ENCODE results near the gene MDC1. TPM values are rescaled to one million over a fixed set of nuclear protein-coding genes. Genes with fewer than 3 reads are reported as not detected.
"Not testable (repeated sequence)": the region's sequence is repeated elsewhere in the genome, so short reads cannot be mapped to it uniquely, and the experiment has no call there.

Gene MDC1
- total RNA-seq, result 10 to 100 TPM; 61.2 to 77.0 (median 64.5) TPM
- total RNA-seq (2013), result 17.8 TPM

GRCh38 chr6:30717129-30717844, at the start of gene MDC1:
Gene MDC1, minus strand, starts transcription at chr6:30717281. Its CDS starts 2,106 bp downstream, at chr6:30715175.
- ATAC-seq (peak; percentile 72 to 88 (median 77)), DNase-seq (peak; percentile 97 to 100)
- peaks cover 39% of the 10 kb centered on the region for H3K4me1 ChIP-seq (ENCODE audit: control insufficient read depth, insufficient read depth, low read length)
- H3K4me3 ChIP-seq (ENCODE audit: low read length), result peak within 1 kb of the TSS; percentile 68
- Mint-ChIP-seq H3K4me1 (peaks cover 60 to 62% of the 10 kb centered on the region in 2 donors), H3K27me3 (ENCODE audit: low read depth in 2 of 2) (no peaks in the 10 kb centered on the region), H3K4me3 (peak within 1 kb of the TSS; percentile 98), H3K27ac (peak within 1 kb of the TSS; percentile 97 to 100), H3K36me3 (no peaks in the 10 kb centered on the region), H3K9me3 (no peaks in the 10 kb centered on the region)
- no peaks in the 10 kb centered on the region for H3K9me3 ChIP-seq (ENCODE audit: control insufficient read depth, insufficient read depth, low read length)
- intact Hi-C loops (cut with micrococcal nuclease), result loop anchor here (1.0 to 5.0 kb wide), 4 partner anchors 30 to 950 kb away; partner anchors contain the start of genes CSNK2B, GNL1 and LY6G5B
- peaks cover 20% of the 10 kb centered on the region for H3K36me3 ChIP-seq (ENCODE audit: control insufficient read depth, insufficient read depth, low read length)
- TF ChIP-seq, protein P1, sequence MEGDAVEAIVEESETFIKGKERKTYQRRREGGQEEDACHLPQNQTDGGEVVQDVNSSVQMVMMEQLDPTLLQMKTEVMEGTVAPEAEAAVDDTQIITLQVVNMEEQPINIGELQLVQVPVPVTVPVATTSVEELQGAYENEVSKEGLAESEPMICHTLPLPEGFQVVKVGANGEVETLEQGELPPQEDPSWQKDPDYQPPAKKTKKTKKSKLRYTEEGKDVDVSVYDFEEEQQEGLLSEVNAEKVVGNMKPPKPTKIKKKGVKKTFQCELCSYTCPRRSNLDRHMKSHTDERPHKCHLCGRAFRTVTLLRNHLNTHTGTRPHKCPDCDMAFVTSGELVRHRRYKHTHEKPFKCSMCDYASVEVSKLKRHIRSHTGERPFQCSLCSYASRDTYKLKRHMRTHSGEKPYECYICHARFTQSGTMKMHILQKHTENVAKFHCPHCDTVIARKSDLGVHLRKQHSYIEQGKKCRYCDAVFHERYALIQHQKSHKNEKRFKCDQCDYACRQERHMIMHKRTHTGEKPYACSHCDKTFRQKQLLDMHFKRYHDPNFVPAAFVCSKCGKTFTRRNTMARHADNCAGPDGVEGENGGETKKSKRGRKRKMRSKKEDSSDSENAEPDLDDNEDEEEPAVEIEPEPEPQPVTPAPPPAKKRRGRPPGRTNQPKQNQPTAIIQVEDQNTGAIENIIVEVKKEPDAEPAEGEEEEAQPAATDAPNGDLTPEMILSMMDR (IDR thresholded peaks at IDR 0.05), result no peak
- H3K27me3 ChIP-seq (ENCODE audit: control insufficient read depth, insufficient read depth, low read length), result no peaks in the 10 kb centered on the region
- peak within 1 kb of the TSS; percentile 95 for H3K27ac ChIP-seq (ENCODE audit: low read length)
- under 1% methylated on average over 48 of the region's 48 CpGs for WGBS (ENCODE audit: insufficient coverage)

DNA sequence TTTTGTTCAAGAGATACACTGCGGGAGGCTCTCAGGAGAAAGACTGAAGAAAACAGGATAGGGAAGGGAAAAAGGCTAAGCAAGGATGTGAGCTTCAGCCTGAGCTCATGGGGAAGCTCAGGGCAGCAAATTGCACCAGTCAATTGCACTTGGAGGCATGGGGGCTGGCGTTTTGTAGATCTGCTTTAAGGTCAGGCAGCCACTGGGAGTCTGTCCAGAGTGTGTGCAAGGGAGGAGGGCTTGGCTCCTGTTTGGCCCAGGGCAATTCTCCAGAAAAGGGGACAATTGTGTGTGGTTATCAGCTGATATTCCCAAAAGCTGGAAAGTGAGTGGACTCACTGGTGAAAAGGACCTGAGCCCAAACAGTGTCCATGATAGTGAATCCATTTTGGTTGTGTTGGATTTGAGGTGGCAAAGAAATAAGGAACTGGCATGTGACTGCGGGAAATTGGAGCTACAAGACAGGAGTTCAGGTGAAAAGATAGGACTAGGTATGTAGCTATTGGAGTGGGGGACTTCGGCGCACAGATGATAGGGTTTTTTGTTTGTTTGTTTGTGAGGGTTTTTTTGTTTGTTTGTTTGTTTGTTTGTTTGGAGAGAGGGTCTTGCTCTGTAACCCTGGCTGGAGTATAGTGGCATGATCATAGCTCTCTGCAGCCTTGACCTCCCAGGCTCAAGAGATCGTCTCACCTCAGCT, 49.5 kb upstream of the MDC1 start:
- no peak for ATAC-seq
- H3K4me1 Mint-ChIP-seq, result peaks cover 36% of the 10 kb centered on the region in 2 donors
- DNase-seq, result no peak
- intact Hi-C loops (cut with micrococcal nuclease), result no loop called here
- H3K36me3 Mint-ChIP-seq, result no peaks in the 10 kb centered on the region
- no peaks in the 10 kb centered on the region for H3K9me3 ChIP-seq (ENCODE audit: control insufficient read depth, insufficient read depth, low read length)
- no peak overlapping the region for H3K4me3 Mint-ChIP-seq
- H3K9me3 Mint-ChIP-seq, result no peaks in the 10 kb centered on the region
- no peaks in the 10 kb centered on the region for H3K36me3 ChIP-seq (ENCODE audit: control insufficient read depth, insufficient read depth, low read length)
- no peak overlapping the region for H3K4me3 ChIP-seq (ENCODE audit: low read length)
- TF ChIP-seq, protein P1 (IDR thresholded peaks at IDR 0.05), result no peak
- peaks cover 10 to 19% of the 10 kb centered on the region in 2 donors for H3K27me3 Mint-ChIP-seq (ENCODE audit: low read depth in 2 of 2)
- WGBS (ENCODE audit: insufficient coverage), result 93% methylated on average over 6 of the region's 6 CpGs
- no peak overlapping the region for H3K27ac ChIP-seq (ENCODE audit: low read length)
- H3K4me1 ChIP-seq (ENCODE audit: control insufficient read depth, insufficient read depth, low read length), result peaks cover 15% of the 10 kb centered on the region
- no peak overlapping the region for H3K27ac Mint-ChIP-seq
- no peaks in the 10 kb centered on the region for H3K27me3 ChIP-seq (ENCODE audit: control insufficient read depth, insufficient read depth, low read length)

GRCh38 chr6:30765495-30765894, 48.4 kb upstream of the MDC1 start:
- H3K27ac ChIP-seq (ENCODE audit: low read length); H3K9me3 ChIP-seq (ENCODE audit: control insufficient read depth, insufficient read depth, low read length); H3K4me3 Mint-ChIP-seq; H3K4me3 ChIP-seq (ENCODE audit: low read length); intact Hi-C loops (cut with micrococcal nuclease); H3K27me3 ChIP-seq (ENCODE audit: control insufficient read depth, insufficient read depth, low read length); H3K9me3 Mint-ChIP-seq; DNase-seq; H3K36me3 ChIP-seq (ENCODE audit: control insufficient read depth, insufficient read depth, low read length); ATAC-seq; H3K27ac Mint-ChIP-seq; H3K36me3 Mint-ChIP-seq: not testable (repeated sequence)
- Mint-ChIP-seq H3K27me3 (ENCODE audit: low read depth in 2 of 2) (peaks cover 10 to 19% of the 10 kb centered on the region in 2 donors), H3K4me1 (peaks cover 31 to 36% of the 10 kb centered on the region in 2 donors)
- peaks cover 15% of the 10 kb centered on the region for H3K4me1 ChIP-seq (ENCODE audit: control insufficient read depth, insufficient read depth, low read length)
- 91% methylated on average over 1 of the region's 1 CpG for WGBS (ENCODE audit: insufficient coverage)

DNA sequence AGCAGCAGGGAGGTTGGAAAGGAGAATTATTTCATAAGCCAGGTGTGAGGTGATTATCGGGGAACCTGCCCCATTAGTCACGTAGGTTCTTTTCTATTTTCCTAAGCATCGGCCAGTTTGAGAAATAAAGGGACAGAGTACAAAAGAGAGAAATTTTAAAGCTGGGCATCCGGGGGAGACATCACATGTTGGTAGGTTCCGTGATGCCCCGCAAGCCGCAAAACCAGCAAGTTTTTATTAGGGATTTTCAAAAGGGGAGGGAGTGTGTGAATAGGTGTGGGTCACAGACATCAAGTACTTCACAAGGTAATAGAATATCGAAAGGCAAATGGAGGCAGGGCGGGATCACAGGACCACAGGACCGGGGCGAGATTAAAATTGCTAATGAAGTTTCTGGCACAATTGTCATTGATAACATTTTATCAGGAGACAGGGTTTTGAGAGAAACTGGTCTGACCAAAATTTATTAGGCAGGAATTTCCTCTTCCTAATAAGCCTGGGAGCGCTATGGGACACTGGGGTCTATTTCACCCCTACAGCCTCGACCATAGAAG, 47.5 kb upstream of the MDC1 start:
- H3K27me3 ChIP-seq (ENCODE audit: control insufficient read depth, insufficient read depth, low read length); ATAC-seq; H3K27ac ChIP-seq (ENCODE audit: low read length); H3K4me3 Mint-ChIP-seq; H3K36me3 Mint-ChIP-seq; DNase-seq; H3K4me3 ChIP-seq (ENCODE audit: low read length); intact Hi-C loops (cut with micrococcal nuclease); H3K9me3 Mint-ChIP-seq; H3K36me3 ChIP-seq (ENCODE audit: control insufficient read depth, insufficient read depth, low read length); H3K27ac Mint-ChIP-seq; H3K9me3 ChIP-seq (ENCODE audit: control insufficient read depth, insufficient read depth, low read length): not testable (repeated sequence)
- WGBS (ENCODE audit: insufficient coverage), result 83% methylated on average over 12 of the region's 13 CpGs
- Mint-ChIP-seq H3K4me1 (peaks cover 23 to 28% of the 10 kb centered on the region in 2 donors), H3K27me3 (ENCODE audit: low read depth in 2 of 2) (peaks cover 10 to 19% of the 10 kb centered on the region in 2 donors)
- peaks cover 11% of the 10 kb centered on the region for H3K4me1 ChIP-seq (ENCODE audit: control insufficient read depth, insufficient read depth, low read length)

Data from natural killer cell (primary cell).